H1 (cell line): ENCODE results near the gene RNF186. TPM values are rescaled to one million over a fixed set of nuclear protein-coding genes. Genes with fewer than 3 reads are reported as not detected.

Experiments
- CBX5 ChIP-seq: fragments of 300-800, 300-1000 bp; sonication (generic); IDR thresholded peaks from 2 replicates; pipeline ENCODE4 v1.7.1; 2016; ENCODE audit warnings: antibody characterized with exemption, low read length, low read depth
- SIRT6 ChIP-seq: IDR thresholded peaks from one replicate; pipeline ENCODE4 v1.7.1; 2012; ENCODE audit warnings: low read length, inconsistent platforms
- polyA plus RNA-seq, 7 experiments: library from polyadenylated mRNA; depleted of rRNA in 3 of 7; stranded (reverse) in 5 of 7; unstranded in 2 of 7; fragments of >200 nt in 5 of 7; fragments of 200-250 nt in 2 of 7; gene quantifications; 1 replicate in 5 of 7; 2 replicates in 1 of 7; 4 replicates in 1 of 7; pipeline versions ENCODE4 v1.2.1 to v1.2.3, GENCODE V29; 2011 to 2013; ENCODE audit warnings: missing spikeins in 2 of 7, mixed read lengths in 2 of 7
- total RNA-seq: library from RNA; stranded (reverse); fragmentation: NEBNext Ultra II Directional; extraction: Animal tissue kit (Norgen Biotek cat#: 25700); gene quantifications from 2 replicates; pipeline ENCODE4 v1.2.1, GENCODE V29; 2021

The RNF186 gene
- total and polyA plus RNA-seq, 2 of the 8 experiments (the other 6 are each of a cell fraction or from before 2014, with no cell fraction given), result not detected

DNA sequence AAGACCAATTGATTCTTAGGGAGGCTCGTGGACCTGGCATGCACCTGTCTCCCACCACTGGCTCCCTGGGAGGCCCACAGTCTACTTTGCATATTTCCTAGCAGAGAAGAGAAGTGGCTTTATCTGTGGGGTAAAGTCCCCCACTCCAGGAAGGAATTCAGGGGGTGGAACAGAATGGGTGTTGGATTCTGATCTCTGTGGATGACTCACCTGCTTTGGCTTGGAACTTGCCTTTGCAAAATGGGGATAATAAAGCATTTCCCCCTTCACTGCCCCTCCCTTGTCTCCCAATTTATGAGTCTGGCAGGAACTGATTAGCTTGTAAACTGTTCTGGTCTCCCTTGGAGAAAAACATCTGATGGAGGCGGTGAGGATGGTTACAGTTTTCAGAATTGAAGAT, 46.0 kb upstream of the RNF186 start (continued):
- TF ChIP-seq CBX5 (no peak), SIRT6 (no peak)
